IMR-90 (cell line): ENCODE measurements around the gene COMMD1. TPM values are rescaled to one million over a fixed set of nuclear protein-coding genes. Genes with fewer than 3 reads are reported as not detected.

Experiments used
- ATAC-seq: fragments of 200-7000 bp; cut with Tn5 transposase; 2 replicates; pipeline ENCODE4 v1.9.1; 2020; ENCODE audit warnings: low read depth, mild to moderate bottlenecking, moderate library complexity
- BruUV-seq: library from RNA; stranded (reverse); fragments of 400-500 nt; replicated peaks from 2 replicates; lab custom pipeline; 2021; lab: Mats Ljungman, UMichigan
- CTCF ChIA-PET: fragments of 300-600 bp; formaldehyde crosslinking; extraction: SDS; loops from one replicate; lab custom pipeline; 2021; ENCODE audit warnings: antibody characterized with exemption; lab: Yijun Ruan, JAX
- POLR2A ChIA-PET: fragments of 300-600 bp; sonication (Branson Sonifier 250); formaldehyde crosslinking; loops from one replicate; lab custom pipeline; 2022; ENCODE audit warnings: antibody characterized with exemption; ENCODE audit not compliant: unreplicated experiment; lab: Charles Lee
- DNase-seq: peaks from one replicate; pipeline ENCODE4 v3.0.0; 2013
- H2AFZ ChIP-seq: replicated peaks from 2 replicates; pipeline ENCODE3; 2013; ENCODE audit warnings: low read length, mild to moderate bottlenecking; ENCODE audit not compliant: poor library complexity
- H2AK5ac ChIP-seq: 2 replicates; pipeline ENCODE4 v1.6.1; 2013; ENCODE audit warnings: low read depth, low read length, inconsistent platforms
- H2AK9ac ChIP-seq: replicated peaks from 2 replicates; pipeline ENCODE3; 2013; ENCODE audit warnings: mild to moderate bottlenecking, low read depth, low read length, moderate library complexity; ENCODE audit not compliant: poor library complexity
- H2BK120ac ChIP-seq: 2 replicates; pipeline ENCODE4 v1.6.1; 2013; ENCODE audit warnings: low read depth, low read length, inconsistent platforms
- H2BK15ac ChIP-seq: 3 replicates; pipeline ENCODE4 v1.6.1; 2013; ENCODE audit warnings: low read depth, low read length, inconsistent platforms
- H2BK20ac ChIP-seq: 2 replicates; pipeline ENCODE4 v1.6.1; 2013; ENCODE audit warnings: low read depth, mild to moderate bottlenecking, inconsistent platforms, low read length, moderate library complexity
- H2BK5ac ChIP-seq: 2 replicates; pipeline ENCODE4 v1.6.1; 2013; ENCODE audit warnings: mild to moderate bottlenecking, low read depth, low read length, inconsistent platforms; ENCODE audit not compliant: poor library complexity, severe bottlenecking
- H3K14ac ChIP-seq: replicated peaks from 2 replicates; pipeline ENCODE4 v1.6.1; 2013; ENCODE audit warnings: low read depth, low read length, inconsistent platforms
- H3K18ac ChIP-seq: 2 replicates; pipeline ENCODE4 v1.6.1; 2013; ENCODE audit warnings: low read depth, low read length, control low read depth
- H3K23ac ChIP-seq: 2 replicates; pipeline ENCODE4 v1.6.1; 2013; ENCODE audit warnings: low read depth, low read length, inconsistent platforms
- H3K27ac ChIP-seq: 2 replicates; pipeline ENCODE4 v1.5.1; 2013; ENCODE audit warnings: mild to moderate bottlenecking, control low read depth, low read length; ENCODE audit not compliant: insufficient read depth
- H3K27me3 ChIP-seq: 2 replicates; pipeline ENCODE4 v1.6.1; 2013; ENCODE audit warnings: low read length; ENCODE audit not compliant: control insufficient read depth, insufficient read depth
- H3K36me3 ChIP-seq: 2 replicates; pipeline ENCODE4 v1.6.1; 2013; ENCODE audit warnings: low read length, mixed read lengths; ENCODE audit not compliant: control insufficient read depth, insufficient read depth
- H3K4ac ChIP-seq: 2 replicates; pipeline ENCODE4 v1.6.1; 2013; ENCODE audit warnings: low read depth, low read length, inconsistent platforms
- H3K4me1 ChIP-seq: 2 replicates; pipeline ENCODE4 v1.6.1; 2013; ENCODE audit warnings: low read length, mixed read lengths; ENCODE audit not compliant: control insufficient read depth, insufficient read depth
- H3K4me2 ChIP-seq: 2 replicates; pipeline ENCODE4 v1.6.1; 2013; ENCODE audit warnings: low read depth, mild to moderate bottlenecking, control low read depth, low read length, moderate library complexity
- H3K4me3 ChIP-seq: 2 replicates; pipeline ENCODE4 v1.5.1; 2013; ENCODE audit warnings: low read depth, mild to moderate bottlenecking, control low read depth, low read length, moderate library complexity; ENCODE audit not compliant: insufficient read depth
- H3K56ac ChIP-seq: 2 replicates; pipeline ENCODE4 v1.6.1; 2013; ENCODE audit warnings: low read length, inconsistent platforms; ENCODE audit not compliant: insufficient read depth; ENCODE audit errors: extremely low read depth
- H3K79me1 ChIP-seq, 2 experiments: 2 replicates each; pipeline ENCODE4 v1.6.1; 2013; ENCODE audit warnings: low read length in 2 of 2, inconsistent platforms in 1 of 2, low read depth in 1 of 2
- H3K9ac ChIP-seq: 2 replicates; pipeline ENCODE4 v1.6.1; 2013; ENCODE audit warnings: low read depth, low read length, control low read depth
- H3K9me1 ChIP-seq: 2 replicates; pipeline ENCODE4 v1.6.1; 2013; ENCODE audit warnings: low read length, inconsistent platforms; ENCODE audit not compliant: insufficient read depth
- H3K9me3 ChIP-seq: 2 replicates; pipeline ENCODE4 v1.6.1; 2013; ENCODE audit warnings: low read length; ENCODE audit not compliant: control insufficient read depth, insufficient read depth
- H4K20me1 ChIP-seq: 2 replicates; pipeline ENCODE4 v1.6.1; 2013; ENCODE audit warnings: low read length, inconsistent platforms; ENCODE audit not compliant: insufficient read depth
- H4K5ac ChIP-seq: 2 replicates; pipeline ENCODE4 v1.6.1; 2013; ENCODE audit warnings: mild to moderate bottlenecking, low read depth, low read length, control low read depth
- H4K8ac ChIP-seq, 2 experiments: 2 replicates each; pipeline ENCODE4 v1.6.1; 2013; ENCODE audit warnings: low read depth in 2 of 2, low read length in 2 of 2, control low read depth in 1 of 2, inconsistent platforms in 1 of 2
- H4K91ac ChIP-seq: 2 replicates; pipeline ENCODE4 v1.6.1; 2013; ENCODE audit warnings: low read depth, low read length, inconsistent platforms; ENCODE audit not compliant: insufficient read depth
- BHLHE40 ChIP-seq: fragments of 150-350 bp; IDR thresholded peaks from 2 replicates; pipeline ENCODE4 v1.6.1; 2016; ENCODE audit warnings: mild to moderate bottlenecking, low read depth, low read length
- CTCF ChIP-seq: conservative IDR thresholded peaks from 2 replicates; pipeline ENCODE4 v1.5.1; 2012; ENCODE audit warnings: mild to moderate bottlenecking, low read depth, low read length, improper control_type of control experiment
- ELK1 ChIP-seq: fragments of 150-350 bp; IDR thresholded peaks from 2 replicates; pipeline ENCODE4 v1.6.1; 2016; ENCODE audit warnings: low read depth, mild to moderate bottlenecking, low read length, moderate library complexity, borderline replicate concordance
- FOS ChIP-seq: fragments of 150-350 bp; IDR thresholded peaks from 2 replicates; pipeline ENCODE4 v1.6.1; 2016; ENCODE audit warnings: low read depth, low read length
- MAFK ChIP-seq: IDR thresholded peaks from 2 replicates; pipeline ENCODE4 v1.6.1; 2012; ENCODE audit warnings: low read depth, low read length, improper control_type of control experiment
- MXI1 ChIP-seq: IDR thresholded peaks from 2 replicates; pipeline ENCODE4 v1.6.1; 2012; ENCODE audit warnings: low read depth, mild to moderate bottlenecking, low read length, moderate library complexity, borderline replicate concordance
- NFE2L2 ChIP-seq: fragments of 150-350 bp; IDR thresholded peaks from 2 replicates; pipeline ENCODE4 v1.6.1; 2016; ENCODE audit warnings: low read depth, mild to moderate bottlenecking, low read length
- POLR2A ChIP-seq: IDR thresholded peaks from 2 replicates; pipeline ENCODE4 v1.6.1; 2012; ENCODE audit warnings: mild to moderate bottlenecking, low read depth, low read length
- RAD21 ChIP-seq: IDR thresholded peaks from 2 replicates; pipeline ENCODE4 v1.6.1; 2012; ENCODE audit warnings: low read length, improper control_type of control experiment
- RFX5 ChIP-seq: IDR thresholded peaks from 2 replicates; pipeline ENCODE4 v1.8.0; 2012; ENCODE audit warnings: low read depth, mild to moderate bottlenecking, low read length, moderate library complexity
- SMC3 ChIP-seq: fragments of 150-350 bp; IDR thresholded peaks from 2 replicates; pipeline ENCODE4 v1.6.1; 2016; ENCODE audit warnings: low read depth, mild to moderate bottlenecking, antibody characterized with exemption, low read length, moderate library complexity
- dilution Hi-C: fragments of 300-500 bp; cut with HindIII; formaldehyde crosslinking; loops from one replicate; pipeline ENCODE4 v1.14.3; 2018; ENCODE audit warnings: low sequenced_read_pairs; ENCODE audit not compliant: unreplicated experiment
- in situ Hi-C: fragments of 300-500 bp; cut with MboI; formaldehyde crosslinking; loops from 3 replicates; pipeline ENCODE4 v1.14.3; 2019; ENCODE audit warnings: low sequenced_read_pairs, inconsistent platforms, mixed read lengths
- intact Hi-C: fragments of 100-400 bp; cut with micrococcal nuclease; formaldehyde crosslinking; loops from 2 replicates; pipeline ENCODE4 v1.10.0; 2022
- polyA plus RNA-seq, 3 experiments: library from polyadenylated mRNA; depleted of rRNA; stranded (reverse); fragments of >200 nt; gene quantifications; 2 replicates each; pipeline ENCODE4 v1.2.3, GENCODE V29; 2012; ENCODE audit warnings: low replicate concordance in 1 of 3
- total RNA-seq: library from RNA; depleted of rRNA; stranded (reverse); fragments of >200 nt; gene quantifications from 2 replicates; pipeline ENCODE4 v1.2.3, GENCODE V29; 2012

Gene COMMD1
- total and polyA plus RNA-seq, 2 of the 4 experiments (the other 2 are of a cell fraction): 42.8 to 60.4 TPM

GRCh38 chr2:62065243-62065642 is 159.8 kb downstream of the COMMD1 start:
- Histone ChIP-seq H2BK5ac (no peak overlapping the region), H4K20me1 (no peaks in the 10 kb centered on the region), H3K9ac (no peak overlapping the region), H3K56ac (no peak overlapping the region), H2BK15ac (no peak overlapping the region), H3K9me3 (no peaks in the 10 kb centered on the region), H4K5ac (no peak overlapping the region), H2BK20ac (no peak overlapping the region), H2AFZ (no peak overlapping the region), H3K18ac (no peak overlapping the region), H3K9me1 (no peaks in the 10 kb centered on the region), H2BK120ac (no peak overlapping the region), H2AK5ac (no peak overlapping the region), H3K4me1 (no peaks in the 10 kb centered on the region), H2AK9ac (no peak overlapping the region), H3K4me3 (no peak overlapping the region), H3K27ac (no peak overlapping the region), H3K14ac (no peak overlapping the region), H3K4ac (no peak overlapping the region), H3K36me3 (no peaks in the 10 kb centered on the region), H3K23ac (no peak overlapping the region), H3K4me2 (no peak overlapping the region), H3K79me1 (no peaks in the 10 kb centered on the region; a peak in 1 of 4 replicates), H3K27me3 (no peaks in the 10 kb centered on the region), H4K8ac (no peak overlapping the region), H4K91ac (no peak overlapping the region)
- TF ChIP-seq MAFK (no peak), RAD21 (no peak), CTCF (no peak), BHLHE40 (no peak), RFX5 (no peak), NFE2L2 (no peak), SMC3 (no peak), FOS (no peak), ELK1 (no peak), MXI1 (no peak), POLR2A (no peak)
- no TSS peak for BruUV-seq
- in situ Hi-C loops: no loop called here
- intact Hi-C loops: no loop called here
- DNase-seq (no peak), ATAC-seq (no peak)
- POLR2A ChIA-PET: no interaction called here
- CTCF ChIA-PET: no interaction called here
- dilution Hi-C loops: no loop called here
